A673 (cell line): ENCODE results near the gene TAF4.

Experiments used
- CTCF ChIP-seq: fragments of 300-800, 200-600 bp; sonication (generic); conservative IDR thresholded peaks from 2 replicates; pipeline ENCODE4 v1.5.1; 2017; ENCODE audit warnings: low read depth, mild to moderate bottlenecking, antibody characterized with exemption, low read length, moderate library complexity, mixed read lengths
- EZH2 ChIP-seq: fragments of 200-600 bp; sonication (generic); IDR thresholded peaks from 2 replicates; pipeline ENCODE4 v1.6.1; 2017; ENCODE audit warnings: borderline replicate concordance, low read depth, mild to moderate bottlenecking, mixed read lengths, antibody characterized with exemption, low read length; ENCODE audit not compliant: poor library complexity, severe bottlenecking

DNA sequence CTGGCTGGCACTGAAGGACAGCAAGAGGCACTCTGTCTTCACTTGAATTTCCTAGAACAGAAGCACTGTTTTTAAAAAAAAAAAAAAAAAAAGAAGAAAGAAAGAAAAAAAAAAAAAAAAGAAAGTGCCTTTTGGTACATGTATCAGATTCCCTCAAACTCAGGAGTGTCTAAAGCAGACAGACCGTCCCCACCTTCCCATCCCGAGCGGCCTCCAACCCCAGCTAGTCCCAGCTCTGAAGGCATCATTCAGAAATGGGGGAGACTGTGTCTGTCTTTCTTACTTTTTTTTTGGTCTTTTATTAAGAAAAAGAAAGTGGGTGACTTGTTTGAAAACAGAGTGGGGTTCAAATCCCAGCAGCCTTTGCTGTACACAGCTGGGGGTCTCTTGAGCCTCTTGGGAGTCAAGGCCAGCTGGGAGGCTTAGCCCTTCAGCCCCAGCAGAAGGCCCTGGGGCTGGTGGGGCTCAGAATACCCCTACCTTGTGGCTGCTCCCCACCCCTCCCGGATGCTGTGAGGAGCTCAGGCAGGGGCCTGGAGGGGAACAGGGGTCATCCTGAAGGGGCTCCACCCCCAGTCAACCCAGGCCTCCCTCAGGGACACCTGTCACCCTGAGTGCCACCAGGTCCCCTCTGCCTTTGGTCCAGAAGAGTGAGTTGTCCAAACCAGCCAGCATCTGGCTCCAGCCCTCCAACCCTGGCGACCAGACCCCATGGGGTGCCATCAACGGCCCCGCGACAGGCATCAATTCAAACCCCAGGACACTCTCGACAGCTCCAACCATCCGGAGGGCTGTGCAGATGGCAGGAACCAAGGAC is 128.3 kb downstream of the TAF4 start:
- TF ChIP-seq CTCF (no peak), EZH2 (no peak)
